Keratinocyte (primary cell): ENCODE measurements around the gene MYL5. TPM values are rescaled to one million over a fixed set of nuclear protein-coding genes. Genes with fewer than 3 reads are reported as not detected.
A peak's percentile ranks its signal among the peaks of the same experiment; 100 is the strongest.

Source experiments
- DNase-seq: peaks from one replicate; pipeline ENCODE4 v3.0.0-alpha.2; 2011; ENCODE audit warnings: low read depth, missing footprints, low spot score
- FAIRE-seq: peaks from 2 replicates; lab custom pipeline; 2011; peaks lifted over from hg19 to GRCh38; lab: Jason Lieb, UNC
- H2AFZ ChIP-seq: 2 replicates; pipeline ENCODE4 v1.6.0; 2012; ENCODE audit warnings: low read length, control low read depth, inconsistent platforms; ENCODE audit not compliant: control insufficient read depth
- H3K27ac ChIP-seq: 2 replicates; pipeline ENCODE4 v1.5.1; 2011; ENCODE audit warnings: low read length; ENCODE audit not compliant: control insufficient read depth, insufficient read depth
- H3K27me3 ChIP-seq: 3 replicates; pipeline ENCODE4 v1.6.0; 2011; ENCODE audit warnings: low read length; ENCODE audit not compliant: control insufficient read depth, insufficient read depth; ENCODE audit errors: extremely low read depth
- H3K36me3 ChIP-seq, 2 experiments: 2 replicates in 1 of 2; 3 replicates in 1 of 2; pipeline ENCODE4 v1.5.1; 2011; ENCODE audit warnings: low read length in 2 of 2, mild to moderate bottlenecking in 1 of 2; ENCODE audit not compliant: control insufficient read depth in 2 of 2, insufficient read depth in 2 of 2; ENCODE audit errors: extremely low read depth in 1 of 2
- H3K4me1 ChIP-seq: 3 replicates; pipeline ENCODE4 v1.5.1; 2011; ENCODE audit warnings: low read length; ENCODE audit not compliant: control insufficient read depth, insufficient read depth; ENCODE audit errors: extremely low read depth
- H3K4me2 ChIP-seq: 3 replicates; pipeline ENCODE4 v1.6.0; 2011; ENCODE audit warnings: low read depth, low read length; ENCODE audit not compliant: control insufficient read depth, insufficient read depth; ENCODE audit errors: extremely low read depth
- H3K4me3 ChIP-seq, 3 experiments: fragments of 200-600 bp in 1 of 3; sonication (generic) in 1 of 3; 2 replicates in 2 of 3; 3 replicates in 1 of 3; pipeline ENCODE4 v1.5.1; 2011 to 2016; ENCODE audit warnings: low read length in 3 of 3, mild to moderate bottlenecking in 3 of 3, control low read depth in 2 of 3, inconsistent platforms in 1 of 3, low read depth in 1 of 3, mixed read lengths in 1 of 3, mixed run types in 1 of 3, moderate library complexity in 1 of 3; ENCODE audit not compliant: control insufficient read depth in 2 of 3, insufficient read depth in 2 of 3; ENCODE audit errors: extremely low read depth in 1 of 3
- H3K79me2 ChIP-seq: 2 replicates; pipeline ENCODE4 v1.6.0; 2012; ENCODE audit warnings: low read length; ENCODE audit not compliant: control insufficient read depth, insufficient read depth
- H3K9ac ChIP-seq: 3 replicates; pipeline ENCODE4 v1.6.0; 2011; ENCODE audit warnings: low read length; ENCODE audit not compliant: control insufficient read depth, insufficient read depth; ENCODE audit errors: extremely low read depth
- H3K9me1 ChIP-seq: 3 replicates; pipeline ENCODE4 v1.6.0; 2011; ENCODE audit warnings: low read length; ENCODE audit not compliant: control insufficient read depth, insufficient read depth; ENCODE audit errors: extremely low read depth
- H3K9me3 ChIP-seq: 2 replicates; pipeline ENCODE4 v1.5.1; 2012; ENCODE audit warnings: low read depth, low read length; ENCODE audit not compliant: control insufficient read depth
- H4K20me1 ChIP-seq: 3 replicates; pipeline ENCODE4 v1.6.0; 2011; ENCODE audit warnings: low read length; ENCODE audit not compliant: control insufficient read depth, insufficient read depth; ENCODE audit errors: extremely low read depth
- CTCF ChIP-seq, 3 experiments: IDR thresholded peaks in 1 of 3; conservative IDR thresholded peaks in 1 of 3; optimal IDR thresholded peaks in 1 of 3; 2 replicates in 2 of 3; 3 replicates in 1 of 3; pipeline versions ENCODE3 to v1.5.1; 2011; ENCODE audit warnings: low read length in 3 of 3, mild to moderate bottlenecking in 3 of 3, moderate library complexity in 2 of 3, control low read depth in 1 of 3, inconsistent platforms in 1 of 3; ENCODE audit not compliant: insufficient read depth in 2 of 3; ENCODE audit errors: extremely low read depth in 1 of 3
- EZH2 ChIP-seq: IDR thresholded peaks from one replicate; pipeline ENCODE4 v1.6.1; 2012; ENCODE audit warnings: inconsistent platforms, mild to moderate bottlenecking, low read length, moderate library complexity
- dilution Hi-C: fragments of 300-500 bp; cut with MboI; formaldehyde crosslinking; loops from one replicate; pipeline ENCODE4 v1.7.0; 2020; ENCODE audit warnings: low sequenced_read_pairs; ENCODE audit not compliant: extremely low pct_ligation_motif_present
- polyA plus RNA-seq, 5 experiments: library from polyadenylated mRNA; depleted of rRNA in 3 of 5; stranded (reverse) in 3 of 5; stranded (forward) in 1 of 5; unstranded in 1 of 5; fragments of >200 nt; gene quantifications; 1 replicate in 1 of 5; 2 replicates in 3 of 5; 3 replicates in 1 of 5; pipeline versions ENCODE4 v1.2.1 to v1.2.3, GENCODE V29; 2011 to 2012; ENCODE audit warnings: missing spikeins in 2 of 5, low read depth in 1 of 5, low replicate concordance in 1 of 5

The MYL5 gene
- polyA plus RNA-seq, 1 donor (not counting 4 experiments of a cell fraction or from before 2014, with no cell fraction given), result 8.0 TPM

DNA sequence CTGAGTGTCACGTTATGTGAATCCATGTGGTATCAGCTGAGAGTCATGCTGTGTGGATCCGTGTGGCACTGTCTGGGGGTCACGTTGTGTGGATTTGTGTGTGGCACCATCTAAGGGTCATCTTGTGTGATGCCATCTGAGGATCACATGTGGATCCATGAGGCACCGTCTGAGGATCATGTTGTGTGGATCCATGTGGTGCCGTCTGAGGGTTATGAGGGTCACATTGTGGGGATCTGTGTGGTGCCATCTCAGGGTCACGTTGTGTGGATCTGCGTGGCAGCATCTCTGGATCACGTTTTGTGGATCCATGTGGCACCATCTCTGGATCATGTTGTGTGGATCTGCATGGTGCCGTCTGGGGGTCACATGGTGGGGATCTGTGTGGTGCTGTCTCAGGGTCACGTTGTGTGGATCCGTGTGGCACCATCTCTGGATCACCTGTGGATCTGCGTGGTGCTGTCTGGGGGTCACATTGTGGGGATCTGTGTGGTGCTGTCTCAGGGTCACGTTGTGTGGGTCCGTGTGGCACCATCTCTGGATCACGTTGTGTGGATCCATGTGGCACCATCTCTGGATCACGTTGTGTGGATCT is 42.0 kb upstream of the MYL5 start:
- peak; percentile 32 for FAIRE-seq
- dilution Hi-C loops, result no loop called here

GRCh38 chr4:632926-633325 is 41.4 kb upstream of the MYL5 start:
- DNase-seq, result no peak
- Histone ChIP-seq H3K9me3 (peaks cover 13% of the 10 kb centered on the region), H3K36me3 (no peaks in the 10 kb centered on the region), H3K4me2 (no peak overlapping the region), H3K27me3 (peaks cover 15% of the 10 kb centered on the region), H3K4me3 (no peak overlapping the region), H4K20me1 (no peaks in the 10 kb centered on the region), H2AFZ (no peak overlapping the region), H3K9ac (no peak overlapping the region), H3K79me2 (no peaks in the 10 kb centered on the region), H3K27ac (no peak overlapping the region), H3K4me1 (no peaks in the 10 kb centered on the region), H3K9me1 (no peaks in the 10 kb centered on the region)
- TF ChIP-seq EZH2 (no peak), CTCF (optimal IDR thresholded peaks at IDR 0.05 in 1 of 3, IDR thresholded peaks at IDR 0.05 in 1 of 3, conservative IDR thresholded peaks at IDR 0.05 in 1 of 3; ENCODE audit: extremely low read depth in 1 of 3, insufficient read depth in 2 of 3, low read length in 3 of 3) (no peak)
- FAIRE-seq, result no peak
- dilution Hi-C loops, result no loop called here

More for the DNA sequence above, 42.0 kb upstream of the MYL5 start:
- no peak overlapping the region for H2AFZ ChIP-seq
- H3K4me1 ChIP-seq, result no peaks in the 10 kb centered on the region
- TF ChIP-seq CTCF (optimal IDR thresholded peaks at IDR 0.05 in 1 of 3, IDR thresholded peaks at IDR 0.05 in 1 of 3, conservative IDR thresholded peaks at IDR 0.05 in 1 of 3; ENCODE audit: extremely low read depth in 1 of 3, insufficient read depth in 2 of 3, low read length in 3 of 3) (no peak), EZH2 (no peak)
- H3K27ac ChIP-seq, result no peak overlapping the region
- no peaks in the 10 kb centered on the region for H3K9me1 ChIP-seq
- H4K20me1 ChIP-seq, result no peaks in the 10 kb centered on the region
- no peaks in the 10 kb centered on the region for H3K79me2 ChIP-seq
- peaks cover 10% of the 10 kb centered on the region for H3K27me3 ChIP-seq
- DNase-seq, result no peak
- H3K4me2 ChIP-seq, result no peak overlapping the region
- peaks cover 13% of the 10 kb centered on the region for H3K9me3 ChIP-seq
- H3K36me3 ChIP-seq, result no peaks in the 10 kb centered on the region
- H3K9ac ChIP-seq, result no peak overlapping the region
- H3K4me3 ChIP-seq, result no peak overlapping the region
